LNCaP clone FGC (cell line): Measurements from ENCODE around the gene SLC25A17.

Experiments
- DNase-seq: peaks from one replicate; pipeline ENCODE4 v3.0.0-alpha.2; 2011; ENCODE audit warnings: low read depth
- H3K4me3 ChIP-seq: 2 replicates; pipeline ENCODE4 v1.5.1; 2011; ENCODE audit warnings: mild to moderate bottlenecking, low read depth, low read length, control low read depth
- TF ChIP-seq, protein P1 (sequence below): IDR thresholded peaks from 2 replicates; pipeline ENCODE4 v1.5.1; 2012; ENCODE audit warnings: mild to moderate bottlenecking; ENCODE audit not compliant: control insufficient read depth, insufficient read depth; ENCODE audit errors: extremely low read depth

The SLC25A17 gene

GRCh38 chr22:40747361-40747760 lies 71.8 kb downstream of the SLC25A17 start:
- TF ChIP-seq, protein P1, sequence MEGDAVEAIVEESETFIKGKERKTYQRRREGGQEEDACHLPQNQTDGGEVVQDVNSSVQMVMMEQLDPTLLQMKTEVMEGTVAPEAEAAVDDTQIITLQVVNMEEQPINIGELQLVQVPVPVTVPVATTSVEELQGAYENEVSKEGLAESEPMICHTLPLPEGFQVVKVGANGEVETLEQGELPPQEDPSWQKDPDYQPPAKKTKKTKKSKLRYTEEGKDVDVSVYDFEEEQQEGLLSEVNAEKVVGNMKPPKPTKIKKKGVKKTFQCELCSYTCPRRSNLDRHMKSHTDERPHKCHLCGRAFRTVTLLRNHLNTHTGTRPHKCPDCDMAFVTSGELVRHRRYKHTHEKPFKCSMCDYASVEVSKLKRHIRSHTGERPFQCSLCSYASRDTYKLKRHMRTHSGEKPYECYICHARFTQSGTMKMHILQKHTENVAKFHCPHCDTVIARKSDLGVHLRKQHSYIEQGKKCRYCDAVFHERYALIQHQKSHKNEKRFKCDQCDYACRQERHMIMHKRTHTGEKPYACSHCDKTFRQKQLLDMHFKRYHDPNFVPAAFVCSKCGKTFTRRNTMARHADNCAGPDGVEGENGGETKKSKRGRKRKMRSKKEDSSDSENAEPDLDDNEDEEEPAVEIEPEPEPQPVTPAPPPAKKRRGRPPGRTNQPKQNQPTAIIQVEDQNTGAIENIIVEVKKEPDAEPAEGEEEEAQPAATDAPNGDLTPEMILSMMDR: no peak
- DNase-seq: no peak
- H3K4me3 ChIP-seq: no peak overlapping the region

DNA sequence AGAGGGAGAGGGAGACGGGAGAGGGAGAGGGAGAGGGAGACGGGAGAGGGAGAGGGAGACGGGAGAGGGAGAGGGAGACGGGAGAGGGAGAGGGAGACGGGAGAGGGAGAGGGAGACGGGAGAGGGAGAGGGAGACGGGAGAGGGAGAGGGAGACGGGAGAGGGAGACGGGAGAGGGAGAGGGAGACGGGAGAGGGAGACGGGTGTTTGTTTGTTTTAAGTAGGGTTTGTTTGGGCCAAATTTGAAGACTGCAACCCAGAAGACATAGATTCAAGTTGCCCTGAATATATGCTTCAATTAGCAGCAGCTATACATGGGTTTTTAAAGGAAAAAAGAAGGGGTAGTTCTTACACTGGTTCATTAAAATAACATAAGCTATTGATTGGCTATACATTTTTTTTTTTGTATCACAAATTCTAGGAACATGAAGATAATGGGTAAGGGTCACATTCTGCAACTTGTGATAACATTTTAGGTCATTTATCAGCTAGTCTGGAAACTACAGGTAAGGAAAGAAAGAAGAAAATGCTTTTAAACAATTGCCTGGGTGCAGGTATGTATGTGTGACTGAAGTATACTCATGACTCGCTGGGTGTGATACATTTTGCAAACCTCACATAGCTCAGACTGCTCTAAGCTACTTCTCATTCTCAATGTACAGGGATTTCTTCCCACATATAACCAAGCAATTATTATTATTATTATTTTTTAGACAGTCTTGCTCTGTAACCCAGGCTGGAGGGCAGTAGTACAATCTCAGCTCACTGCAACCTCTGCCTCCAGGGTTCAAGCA lies 72.5 kb downstream of the SLC25A17 start:
- no peak for DNase-seq
- TF ChIP-seq, protein P1: no peak
- no peak overlapping the region for H3K4me3 ChIP-seq

DNA sequence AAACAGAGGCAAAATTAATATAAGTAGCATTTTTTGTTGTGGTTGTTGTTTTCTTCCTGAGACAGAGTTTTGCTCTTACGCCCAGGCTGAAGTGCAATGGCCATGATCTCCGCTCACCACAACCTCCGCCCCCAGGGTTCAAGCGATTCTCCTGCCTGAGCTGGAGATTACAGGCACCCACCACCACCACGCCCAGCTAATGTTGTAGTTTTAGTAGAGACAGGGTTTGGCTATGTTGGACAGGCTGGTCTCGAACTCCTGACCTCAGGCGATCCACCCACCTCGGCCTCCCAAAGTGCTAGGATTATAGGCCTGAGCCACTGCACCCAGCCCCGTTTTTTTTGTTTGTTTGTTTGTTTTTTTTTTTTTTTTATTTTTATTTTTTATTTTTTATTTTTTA lies 75.4 kb downstream of the SLC25A17 start:
- H3K4me3 ChIP-seq: no peak overlapping the region
- DNase-seq: no peak
- TF ChIP-seq, protein P1: no peak

DNA sequence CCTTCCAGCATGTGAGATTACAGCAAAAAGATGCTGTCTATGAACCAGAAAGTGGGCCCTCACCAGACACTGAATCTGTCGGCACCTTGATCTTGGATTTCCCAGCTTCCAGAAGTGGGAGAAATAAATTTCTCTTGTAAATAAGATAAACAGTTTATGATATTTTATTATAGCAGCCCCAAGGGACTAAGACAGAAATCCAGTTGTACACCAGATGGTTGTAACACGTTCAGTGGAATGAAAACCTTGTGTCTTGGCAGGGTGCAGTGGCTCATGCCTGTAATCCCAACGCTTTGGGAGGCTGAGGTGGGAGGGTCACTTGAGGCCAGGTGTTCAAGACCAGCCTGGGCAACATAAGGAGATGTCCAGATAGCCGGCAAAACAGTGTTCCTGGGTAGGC lies 78.0 kb downstream of the SLC25A17 start:
- TF ChIP-seq, protein P1: no peak
- no peak for DNase-seq
- no peak overlapping the region for H3K4me3 ChIP-seq

DNA sequence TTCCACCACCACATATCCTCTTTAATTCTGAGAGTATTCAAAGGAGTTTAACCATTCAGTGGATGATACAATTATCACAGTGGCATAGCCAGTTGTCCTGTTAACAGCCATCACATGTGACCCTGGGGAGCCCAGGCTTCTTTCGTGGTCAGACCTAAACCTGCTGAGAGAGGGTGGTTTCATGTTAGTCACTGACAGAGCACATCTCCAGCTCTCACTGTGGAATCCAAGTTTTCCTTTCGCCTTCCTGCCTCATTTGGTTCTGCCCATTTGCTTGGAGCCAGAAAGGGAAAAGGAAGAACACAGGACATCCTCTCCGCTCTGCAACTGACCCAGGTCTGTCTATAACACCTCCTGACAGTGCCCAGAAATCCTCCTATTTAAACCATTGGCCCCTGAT lies 79.4 kb downstream of the SLC25A17 start:
- no peak for DNase-seq
- no peak overlapping the region for H3K4me3 ChIP-seq
- TF ChIP-seq, protein P1: no peak

DNA sequence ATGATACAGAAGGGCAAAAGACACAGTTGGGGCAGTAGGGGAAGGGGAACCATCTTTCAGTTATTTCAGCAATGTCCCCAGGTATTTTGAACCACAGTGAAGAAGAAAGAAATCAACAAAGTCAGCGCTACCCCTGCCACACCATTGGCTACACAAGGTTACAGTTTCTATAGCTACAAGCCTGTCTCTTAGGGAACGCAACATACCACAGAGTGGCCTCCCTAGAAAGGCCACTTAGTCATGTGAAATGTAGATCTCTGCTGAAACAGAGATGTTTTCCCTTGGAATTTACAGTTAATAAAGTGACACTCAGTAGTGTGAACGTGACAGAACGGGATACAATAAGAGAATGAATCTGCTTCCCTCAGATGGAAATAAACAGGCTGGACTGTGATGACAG lies 85.2 kb downstream of the SLC25A17 start:
- TF ChIP-seq, protein P1: no peak
- no peak for DNase-seq
- H3K4me3 ChIP-seq: no peak overlapping the region

GRCh38 chr22:40732999-40733292 lies 86.2 kb downstream of the SLC25A17 start:
- TF ChIP-seq, protein P1: no peak
- DNase-seq: no peak
- H3K4me3 ChIP-seq: no peak overlapping the region
